ENCODE results near the gene AUH.
A peak's percentile ranks its signal among the peaks of the same experiment; 100 is the strongest.
"Not testable (repeated sequence)": the region's sequence is repeated elsewhere in the genome, so short reads cannot be mapped to it uniquely, and the experiment has no call there.

The AUH gene

DNA sequence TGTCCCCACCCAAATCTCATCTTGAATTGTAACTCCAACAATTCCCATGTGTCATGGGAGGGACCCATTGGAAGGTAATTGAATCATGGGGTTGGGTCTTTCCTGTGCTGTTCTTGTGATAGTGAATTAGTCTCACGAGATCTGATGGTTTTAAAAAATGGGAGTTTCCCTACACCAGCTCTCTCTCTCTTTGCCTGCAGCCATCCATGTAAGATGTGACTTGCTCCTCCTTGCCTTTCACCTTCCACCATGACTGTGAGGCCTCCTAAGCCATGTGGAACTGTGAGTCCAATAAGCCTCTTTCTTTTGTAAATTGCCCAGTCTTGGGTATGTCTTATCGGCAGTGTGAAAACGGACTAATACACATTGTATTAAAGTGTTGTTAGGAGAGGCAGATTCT is 16.3 kb upstream of the AUH start:
- H3K9me3 ChIP-seq (ENCODE audit: control insufficient read depth in 2 of 2, low read length in 2 of 2); H3K36me3 ChIP-seq (ENCODE audit: control insufficient read depth in 2 of 2, insufficient read depth in 2 of 2, low read length in 2 of 2); H3K4me1 ChIP-seq (ENCODE audit: control insufficient read depth, insufficient read depth, low read length); H3K4me3 ChIP-seq (ENCODE audit: low read length in 2 of 2); H3K27me3 ChIP-seq (ENCODE audit: control insufficient read depth in 1 of 2, insufficient read depth in 2 of 2, low read length in 2 of 2); H3K9ac ChIP-seq (ENCODE audit: low read length in 2 of 2); H3K27ac ChIP-seq (ENCODE audit: low read length): not testable (repeated sequence)

DNA sequence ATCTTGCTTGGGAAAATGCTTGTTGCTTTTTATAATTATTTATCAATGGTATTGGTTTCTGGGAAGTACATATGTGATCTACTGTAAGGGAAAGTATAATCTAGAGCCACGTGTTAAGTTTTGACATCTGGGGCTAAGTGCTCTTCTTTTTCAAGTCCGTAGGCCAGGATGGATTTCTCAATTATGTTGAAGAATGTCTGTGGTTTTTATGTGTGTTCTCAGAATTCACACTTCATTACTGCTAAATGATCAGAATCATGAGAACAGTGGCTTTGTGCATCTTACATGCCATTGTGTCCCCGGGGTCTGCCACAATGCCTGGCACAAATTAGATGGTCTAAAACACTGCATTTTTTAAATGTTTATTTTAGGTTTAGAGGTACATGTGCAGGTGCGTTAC is 14.5 kb upstream of the AUH start:
- no peak overlapping the region for H3K4me3 ChIP-seq (ENCODE audit: low read length in 2 of 2)

DNA sequence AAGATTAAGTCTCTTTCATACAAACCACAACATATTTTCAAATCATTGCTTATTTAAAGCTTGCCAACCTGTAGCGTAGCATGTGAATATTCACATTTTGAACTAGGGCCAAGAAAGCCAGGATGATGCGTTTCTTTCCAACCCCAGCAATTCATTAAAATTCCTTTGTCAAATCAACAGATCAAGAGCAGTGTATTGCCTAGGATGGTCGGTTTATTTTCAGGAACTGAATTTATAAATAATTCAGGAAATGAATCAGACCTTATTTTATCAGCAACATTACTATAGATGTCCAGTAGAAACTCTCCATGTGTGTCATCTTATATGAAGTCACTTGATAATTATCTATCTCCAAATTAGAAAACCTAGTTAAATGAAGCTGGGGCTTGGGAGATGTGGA is 13.2 kb upstream of the AUH start:
- H3K4me3 ChIP-seq (ENCODE audit: low read length in 2 of 2): no peak overlapping the region
- H3K4me1 ChIP-seq (ENCODE audit: control insufficient read depth, insufficient read depth, low read length): no peaks in the 10 kb centered on the region
- no peaks in the 10 kb centered on the region for H3K27me3 ChIP-seq (ENCODE audit: control insufficient read depth in 1 of 2, insufficient read depth in 2 of 2, low read length in 2 of 2)
- H3K9me3 ChIP-seq (ENCODE audit: control insufficient read depth in 2 of 2, low read length in 2 of 2): no peaks in the 10 kb centered on the region
- H3K36me3 ChIP-seq (ENCODE audit: control insufficient read depth in 2 of 2, insufficient read depth in 2 of 2, low read length in 2 of 2): no peaks in the 10 kb centered on the region
- H3K27ac ChIP-seq (ENCODE audit: low read length): no peak overlapping the region
- H3K9ac ChIP-seq (ENCODE audit: low read length in 2 of 2): no peak overlapping the region

More for the DNA sequence above, 14.5 kb upstream of the AUH start:
- Histone ChIP-seq H3K9me3 (ENCODE audit: control insufficient read depth in 2 of 2, low read length in 2 of 2) (no peaks in the 10 kb centered on the region), H3K27me3 (ENCODE audit: control insufficient read depth in 1 of 2, insufficient read depth in 2 of 2, low read length in 2 of 2) (no peaks in the 10 kb centered on the region), H3K4me1 (ENCODE audit: control insufficient read depth, insufficient read depth, low read length) (no peaks in the 10 kb centered on the region), H3K36me3 (ENCODE audit: control insufficient read depth in 2 of 2, insufficient read depth in 2 of 2, low read length in 2 of 2) (no peaks in the 10 kb centered on the region), H3K27ac (ENCODE audit: low read length) (no peak overlapping the region), H3K9ac (ENCODE audit: low read length in 2 of 2) (no peak overlapping the region)

DNA sequence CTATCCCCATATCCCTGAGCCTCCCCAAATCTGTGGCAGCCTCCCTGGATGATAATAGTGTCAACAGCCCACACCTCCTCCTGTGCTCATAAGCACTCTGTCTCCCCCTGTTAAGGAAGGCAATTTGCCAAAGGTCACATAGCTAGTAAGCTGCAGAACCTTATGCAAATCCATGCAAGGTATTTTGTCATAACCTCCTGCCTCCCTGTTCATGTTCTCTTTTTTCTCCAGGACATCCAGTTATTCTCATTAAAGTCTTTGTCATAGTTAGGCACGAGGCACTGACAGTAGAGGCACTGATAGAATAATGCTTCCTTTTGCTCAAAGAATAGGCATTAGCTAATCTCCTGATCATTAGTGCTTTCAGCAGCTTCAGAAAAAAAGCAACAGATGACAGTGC is 10.2 kb upstream of the AUH start:
- Histone ChIP-seq H3K9me3 (ENCODE audit: control insufficient read depth in 2 of 2, low read length in 2 of 2) (no peaks in the 10 kb centered on the region), H3K9ac (ENCODE audit: low read length in 2 of 2) (no peak overlapping the region), H3K4me3 (ENCODE audit: low read length in 2 of 2) (no peak overlapping the region)

DNA sequence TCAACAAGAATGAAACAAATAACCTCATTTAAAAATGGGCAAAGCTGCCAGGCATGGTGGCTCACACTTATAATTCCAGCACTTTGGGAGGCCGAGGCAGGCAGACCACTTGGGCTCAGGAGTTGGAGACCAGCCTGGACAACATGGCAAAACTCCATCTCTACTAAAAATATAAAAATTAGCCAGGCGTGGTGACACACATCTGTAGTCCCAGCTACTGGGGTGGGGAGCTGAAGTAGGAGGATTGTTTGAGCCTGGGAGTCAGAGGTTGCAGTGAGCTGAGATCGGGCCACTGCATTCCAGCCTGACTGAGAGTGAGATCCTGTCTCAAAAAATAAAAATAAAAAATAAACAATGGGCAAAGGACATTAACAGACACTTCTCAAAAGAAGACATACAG is 8.3 kb upstream of the AUH start:
- not testable (repeated sequence) for H3K27ac ChIP-seq (ENCODE audit: low read length); H3K27me3 ChIP-seq (ENCODE audit: control insufficient read depth in 1 of 2, insufficient read depth in 2 of 2, low read length in 2 of 2); H3K9ac ChIP-seq (ENCODE audit: low read length in 2 of 2); H3K9me3 ChIP-seq (ENCODE audit: control insufficient read depth in 2 of 2, low read length in 2 of 2); H3K36me3 ChIP-seq (ENCODE audit: control insufficient read depth in 2 of 2, insufficient read depth in 2 of 2, low read length in 2 of 2); H3K4me1 ChIP-seq (ENCODE audit: control insufficient read depth, insufficient read depth, low read length); H3K4me3 ChIP-seq (ENCODE audit: low read length in 2 of 2)

More for the DNA sequence above, 10.2 kb upstream of the AUH start:
- no peaks in the 10 kb centered on the region for H3K4me1 ChIP-seq (ENCODE audit: control insufficient read depth, insufficient read depth, low read length)
- no peak overlapping the region for H3K27ac ChIP-seq (ENCODE audit: low read length)
- H3K27me3 ChIP-seq (ENCODE audit: control insufficient read depth in 1 of 2, insufficient read depth in 2 of 2, low read length in 2 of 2): no peaks in the 10 kb centered on the region
- no peaks in the 10 kb centered on the region for H3K36me3 ChIP-seq (ENCODE audit: control insufficient read depth in 2 of 2, insufficient read depth in 2 of 2, low read length in 2 of 2)

DNA sequence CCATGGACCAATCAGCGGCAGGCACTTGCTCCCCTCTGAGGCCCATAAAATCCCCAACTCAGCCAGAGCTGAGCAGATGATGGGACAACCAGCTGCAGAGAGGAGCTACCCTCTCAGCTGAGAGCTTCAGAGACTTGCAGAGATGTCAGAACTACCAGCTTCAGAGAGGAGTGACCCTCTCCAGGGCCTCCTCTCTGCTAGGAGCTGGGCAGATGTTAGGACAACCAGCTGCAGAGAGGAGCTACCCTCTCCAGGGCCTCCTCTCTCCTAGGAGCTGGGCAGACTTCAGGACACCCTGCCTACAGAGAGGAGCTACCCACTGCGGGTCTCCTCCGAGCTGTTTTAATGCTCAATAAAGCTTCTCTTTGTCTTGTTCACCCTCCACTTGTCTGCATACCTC is 3.0 kb upstream of the AUH start:
- Histone ChIP-seq H3K27ac (ENCODE audit: low read length) (no peak overlapping the region), H3K36me3 (ENCODE audit: control insufficient read depth in 2 of 2, insufficient read depth in 2 of 2, low read length in 2 of 2) (no peaks in the 10 kb centered on the region), H3K27me3 (ENCODE audit: control insufficient read depth in 1 of 2, insufficient read depth in 2 of 2, low read length in 2 of 2) (no peaks in the 10 kb centered on the region), H3K9me3 (ENCODE audit: control insufficient read depth in 2 of 2, low read length in 2 of 2) (no peaks in the 10 kb centered on the region), H3K4me3 (ENCODE audit: low read length in 2 of 2) (no peak overlapping the region), H3K4me1 (ENCODE audit: control insufficient read depth, insufficient read depth, low read length) (peaks cover 11% of the 10 kb centered on the region), H3K9ac (ENCODE audit: low read length in 2 of 2) (no peak overlapping the region)

DNA sequence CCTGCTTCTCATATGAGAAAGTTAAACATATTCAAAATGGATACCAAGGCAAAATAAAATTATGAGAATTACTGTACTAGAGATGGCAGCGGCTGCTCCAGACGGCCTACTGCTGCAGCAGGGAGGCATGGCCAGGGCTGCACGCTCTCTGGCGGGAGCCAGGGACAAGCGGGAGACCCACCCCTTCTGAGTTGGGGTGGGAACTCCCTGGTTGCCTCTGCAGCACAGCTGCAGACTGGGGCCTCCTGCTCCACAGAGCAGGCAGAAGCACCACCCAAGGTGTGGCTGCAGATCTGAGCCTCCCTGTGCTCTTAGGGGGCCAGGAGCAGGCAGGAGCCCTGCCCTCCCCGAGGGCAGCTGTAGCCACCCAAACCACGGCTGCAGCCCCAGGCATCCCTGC is 2.3 kb upstream of the AUH start:
- Histone ChIP-seq H3K36me3 (ENCODE audit: control insufficient read depth in 2 of 2, insufficient read depth in 2 of 2, low read length in 2 of 2) (no peaks in the 10 kb centered on the region), H3K4me3 (ENCODE audit: low read length in 2 of 2) (no peak overlapping the region), H3K9me3 (ENCODE audit: control insufficient read depth in 2 of 2, low read length in 2 of 2) (no peaks in the 10 kb centered on the region), H3K27ac (ENCODE audit: low read length) (no peak overlapping the region), H3K27me3 (ENCODE audit: control insufficient read depth in 1 of 2, insufficient read depth in 2 of 2, low read length in 2 of 2) (no peaks in the 10 kb centered on the region), H3K4me1 (ENCODE audit: control insufficient read depth, insufficient read depth, low read length) (peaks cover 11% of the 10 kb centered on the region), H3K9ac (ENCODE audit: low read length in 2 of 2) (no peak overlapping the region)

DNA sequence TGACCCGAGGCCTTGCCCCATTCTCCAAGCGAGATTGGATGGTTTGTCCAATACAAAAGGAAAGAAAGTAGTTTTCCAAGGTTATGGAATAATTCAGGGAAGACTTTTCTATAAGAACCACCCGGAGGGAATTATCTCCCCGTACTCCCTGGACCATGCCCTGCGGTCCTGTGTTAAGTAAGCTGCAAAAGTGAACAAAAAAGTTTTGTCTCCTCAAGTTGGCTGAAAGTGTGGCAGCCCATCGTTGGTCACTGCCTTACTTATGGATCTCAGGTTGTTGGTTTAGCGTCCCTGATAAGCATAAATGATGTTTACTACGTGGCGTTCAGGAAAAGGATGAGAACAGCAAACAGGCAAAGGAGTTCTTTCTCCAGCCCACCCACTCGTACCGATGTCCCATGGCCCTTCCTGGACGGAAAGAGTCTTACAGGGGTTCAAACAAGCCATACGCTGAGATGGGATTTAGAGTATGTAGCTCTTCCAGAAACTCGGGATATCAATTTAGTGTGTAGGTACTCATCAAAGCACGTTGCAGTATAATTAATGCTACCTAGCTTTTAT is 413 bp upstream of the AUH start:
- H3K27me3 ChIP-seq (ENCODE audit: control insufficient read depth in 1 of 2, insufficient read depth in 2 of 2, low read length in 2 of 2): no peaks in the 10 kb centered on the region
- peak overlapping the region; percentile 69 for H3K27ac ChIP-seq (ENCODE audit: low read length)
- peak overlapping the region; percentile 78 to 84 for H3K9ac ChIP-seq (ENCODE audit: low read length in 2 of 2)
- H3K4me1 ChIP-seq (ENCODE audit: control insufficient read depth, insufficient read depth, low read length): peaks cover 11% of the 10 kb centered on the region
- peak overlapping the region; percentile 96 to 97 for H3K4me3 ChIP-seq (ENCODE audit: low read length in 2 of 2)
- H3K9me3 ChIP-seq (ENCODE audit: control insufficient read depth in 2 of 2, low read length in 2 of 2): no peaks in the 10 kb centered on the region
- no peaks in the 10 kb centered on the region for H3K36me3 ChIP-seq (ENCODE audit: control insufficient read depth in 2 of 2, insufficient read depth in 2 of 2, low read length in 2 of 2)

DNA sequence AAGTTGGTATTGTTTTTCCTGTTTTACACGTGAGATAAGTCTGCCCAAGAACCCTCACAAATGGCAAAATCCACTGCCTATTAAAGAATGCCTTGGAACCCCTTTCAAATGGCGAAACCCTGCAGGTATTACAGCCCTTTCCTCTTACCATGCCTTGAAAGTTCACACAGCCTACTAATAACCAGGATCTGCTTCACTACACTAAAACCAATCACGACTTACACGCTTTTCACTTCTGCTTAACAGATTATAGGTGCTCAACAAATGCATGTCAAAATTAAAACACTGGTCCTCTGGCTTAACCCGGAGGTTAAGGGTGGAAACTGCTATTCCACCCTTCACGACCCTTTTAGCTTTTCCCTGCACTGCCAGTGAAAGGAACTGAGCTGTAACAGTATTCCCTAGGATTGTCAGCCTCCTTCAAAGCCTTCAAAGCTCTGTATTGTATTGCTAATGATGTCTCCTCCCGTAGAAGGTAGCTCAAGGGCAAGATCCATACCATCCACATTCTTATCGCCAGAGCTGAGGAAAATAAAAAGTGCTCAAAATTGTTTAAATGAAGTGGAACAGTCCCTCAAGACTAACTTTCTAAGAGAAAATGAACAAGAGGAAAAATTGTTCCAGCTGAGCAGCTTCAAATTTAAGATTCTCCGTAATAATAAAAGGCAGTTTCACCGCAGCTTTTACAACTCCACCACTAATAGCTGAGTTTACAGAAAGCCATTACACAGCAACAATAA is 997 bp downstream of the AUH start:
- H3K4me1 ChIP-seq (ENCODE audit: control insufficient read depth, insufficient read depth, low read length): peaks cover 11% of the 10 kb centered on the region

DNA sequence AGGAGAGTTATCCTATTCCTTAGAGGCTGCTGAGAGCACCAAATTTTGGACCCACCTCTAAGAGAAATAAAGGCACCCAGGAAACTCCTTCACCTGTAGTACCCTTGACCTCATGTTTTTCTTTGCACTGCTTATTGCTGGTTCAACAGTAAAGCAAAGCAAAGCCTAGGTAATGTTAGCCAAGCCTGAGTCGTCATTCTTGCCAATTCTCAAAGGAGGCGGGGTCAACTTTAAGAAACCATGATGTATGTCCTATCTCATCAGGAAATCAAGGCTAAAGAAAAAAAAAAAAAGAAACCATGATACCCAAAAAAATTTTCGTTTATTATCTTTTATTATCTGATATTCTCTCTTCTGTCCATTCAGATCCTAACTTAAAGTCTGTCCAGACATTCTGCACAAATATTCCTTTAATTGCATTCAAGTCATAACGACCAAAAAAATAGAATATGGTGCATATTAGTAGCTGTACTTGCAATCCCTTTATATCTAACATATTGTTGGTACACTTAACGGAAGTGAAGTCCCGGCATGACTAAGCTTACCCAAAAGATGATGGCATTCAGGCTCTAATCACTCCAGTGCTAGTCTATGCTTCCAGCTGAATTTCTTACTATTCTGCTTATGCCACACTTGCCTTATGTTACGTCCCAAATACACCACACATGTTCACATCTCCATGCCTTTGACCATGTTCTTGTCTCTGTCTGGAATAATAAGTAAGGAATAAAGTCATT is 1.8 kb downstream of the AUH start:
- no peaks in the 10 kb centered on the region for H3K27me3 ChIP-seq (ENCODE audit: control insufficient read depth in 1 of 2, insufficient read depth in 2 of 2, low read length in 2 of 2)
- H3K9me3 ChIP-seq (ENCODE audit: control insufficient read depth in 2 of 2, low read length in 2 of 2): no peaks in the 10 kb centered on the region
- H3K36me3 ChIP-seq (ENCODE audit: control insufficient read depth in 2 of 2, insufficient read depth in 2 of 2, low read length in 2 of 2): peaks cover 0 to 2% of the 10 kb centered on the region in 2 donors
- peak overlapping the region; percentile 96 to 97 for H3K4me3 ChIP-seq (ENCODE audit: low read length in 2 of 2)
- H3K9ac ChIP-seq (ENCODE audit: low read length in 2 of 2): no peak overlapping the region
- peaks cover 11% of the 10 kb centered on the region for H3K4me1 ChIP-seq (ENCODE audit: control insufficient read depth, insufficient read depth, low read length)
- no peak overlapping the region for H3K27ac ChIP-seq (ENCODE audit: low read length)

More for the DNA sequence above, 997 bp downstream of the AUH start:
- Histone ChIP-seq H3K27ac (ENCODE audit: low read length) (peak overlapping the region; percentile 69), H3K4me3 (ENCODE audit: low read length in 2 of 2) (peak overlapping the region; percentile 96 to 97), H3K36me3 (ENCODE audit: control insufficient read depth in 2 of 2, insufficient read depth in 2 of 2, low read length in 2 of 2) (no peaks in the 10 kb centered on the region), H3K27me3 (ENCODE audit: control insufficient read depth in 1 of 2, insufficient read depth in 2 of 2, low read length in 2 of 2) (no peaks in the 10 kb centered on the region), H3K9ac (ENCODE audit: low read length in 2 of 2) (peak overlapping the region; percentile 82 to 84), H3K9me3 (ENCODE audit: control insufficient read depth in 2 of 2, low read length in 2 of 2) (no peaks in the 10 kb centered on the region)

DNA sequence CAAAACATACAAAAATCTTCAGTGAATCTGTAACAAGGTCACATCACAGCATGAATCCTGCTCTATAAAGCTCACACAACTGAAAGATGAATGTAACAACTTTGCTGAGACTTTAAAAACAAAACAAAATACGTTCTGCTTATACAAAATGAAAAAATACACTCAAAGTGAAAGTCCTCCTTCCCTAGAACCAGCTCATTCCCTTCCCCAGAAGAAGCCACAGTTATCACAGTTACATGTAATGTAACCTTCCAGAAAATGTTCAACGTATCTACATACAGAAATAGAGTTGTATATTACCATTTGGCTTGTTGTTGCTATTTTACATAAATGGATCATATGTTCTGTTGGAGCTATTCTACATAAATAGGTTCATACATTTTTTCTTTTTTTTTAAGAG is 2.6 kb downstream of the AUH start:
- Histone ChIP-seq H3K27me3 (ENCODE audit: control insufficient read depth in 1 of 2, insufficient read depth in 2 of 2, low read length in 2 of 2) (no peaks in the 10 kb centered on the region), H3K4me1 (ENCODE audit: control insufficient read depth, insufficient read depth, low read length) (peaks cover 11% of the 10 kb centered on the region), H3K4me3 (ENCODE audit: low read length in 2 of 2) (no peak overlapping the region), H3K9me3 (ENCODE audit: control insufficient read depth in 2 of 2, low read length in 2 of 2) (no peaks in the 10 kb centered on the region), H3K27ac (ENCODE audit: low read length) (no peak overlapping the region), H3K36me3 (ENCODE audit: control insufficient read depth in 2 of 2, insufficient read depth in 2 of 2, low read length in 2 of 2) (peaks cover 0 to 2% of the 10 kb centered on the region in 2 donors), H3K9ac (ENCODE audit: low read length in 2 of 2) (no peak overlapping the region)

Measured in stomach smooth muscle (tissue), 2 donors.